ENCODE results near the gene MAP3K7CL. TPM values are rescaled to one million over a fixed set of nuclear protein-coding genes. Genes with fewer than 3 reads are reported as not detected.
A peak's percentile ranks its signal among the peaks of the same experiment; 100 is the strongest.

Gene MAP3K7CL
- total RNA-seq, 1 donor from 2014 or later: 3.0 TPM

GRCh38 chr21:29178926-29179325 is 48.5 kb downstream of the MAP3K7CL start:
- H3K36me3 ChIP-seq (ENCODE audit: control insufficient read depth, insufficient read depth, low read length): no peaks in the 10 kb centered on the region
- TF ChIP-seq CTCF (IDR thresholded peaks at IDR 0.05; ENCODE audit: insufficient read depth, low read length, poor library complexity, severe bottlenecking): no peak
- no peaks in the 10 kb centered on the region for H3K27me3 ChIP-seq (ENCODE audit: control insufficient read depth, insufficient read depth, low read length)
- H3K4me3 ChIP-seq (ENCODE audit: low read depth, low read length): no peak overlapping the region
- DNase-seq (ENCODE audit: low read depth): no peak

- no peak for TF ChIP-seq CTCF (IDR thresholded peaks at IDR 0.05; ENCODE audit: insufficient read depth, low read length, poor library complexity, severe bottlenecking)
- Histone ChIP-seq H3K27me3 (ENCODE audit: control insufficient read depth, insufficient read depth, low read length) (no peaks in the 10 kb centered on the region), H3K36me3 (ENCODE audit: control insufficient read depth, insufficient read depth, low read length) (no peaks in the 10 kb centered on the region), H3K4me3 (ENCODE audit: low read depth, low read length) (no peak overlapping the region)
- no peak for DNase-seq (ENCODE audit: low read depth)
Measured at GRCh38 chr21:29179503-29179902, 49.1 kb downstream of the MAP3K7CL start.

- no peak for TF ChIP-seq CTCF (IDR thresholded peaks at IDR 0.05; ENCODE audit: insufficient read depth, low read length, poor library complexity, severe bottlenecking)
- H3K4me3 ChIP-seq (ENCODE audit: low read depth, low read length): peak overlapping the region; percentile 21
- no peaks in the 10 kb centered on the region for H3K27me3 ChIP-seq (ENCODE audit: control insufficient read depth, insufficient read depth, low read length)
- peak; percentile 64 for DNase-seq (ENCODE audit: low read depth)
- no peaks in the 10 kb centered on the region for H3K36me3 ChIP-seq (ENCODE audit: control insufficient read depth, insufficient read depth, low read length)
Measured at GRCh38 chr21:29181799-29182470, 51.5 kb downstream of the MAP3K7CL start.

GRCh38 chr21:29182691-29183092 is 52.2 kb downstream of the MAP3K7CL start:
- Histone ChIP-seq H3K4me3 (ENCODE audit: low read depth, low read length) (no peak overlapping the region), H3K36me3 (ENCODE audit: control insufficient read depth, insufficient read depth, low read length) (no peaks in the 10 kb centered on the region), H3K27me3 (ENCODE audit: control insufficient read depth, insufficient read depth, low read length) (no peaks in the 10 kb centered on the region)
- no peak for DNase-seq (ENCODE audit: low read depth)
- TF ChIP-seq CTCF (IDR thresholded peaks at IDR 0.05; ENCODE audit: insufficient read depth, low read length, poor library complexity, severe bottlenecking): no peak

- Histone ChIP-seq H3K36me3 (ENCODE audit: control insufficient read depth, insufficient read depth, low read length) (no peaks in the 10 kb centered on the region), H3K4me3 (ENCODE audit: low read depth, low read length) (no peak overlapping the region), H3K27me3 (ENCODE audit: control insufficient read depth, insufficient read depth, low read length) (no peaks in the 10 kb centered on the region)
- no peak for DNase-seq (ENCODE audit: low read depth)
- TF ChIP-seq CTCF (IDR thresholded peaks at IDR 0.05; ENCODE audit: insufficient read depth, low read length, poor library complexity, severe bottlenecking): no peak
Measured at GRCh38 chr21:29184037-29184436, 53.6 kb downstream of the MAP3K7CL start.

GRCh38 chr21:29185172-29185571 is 54.7 kb downstream of the MAP3K7CL start:
- Histone ChIP-seq H3K4me3 (ENCODE audit: low read depth, low read length) (no peak overlapping the region), H3K36me3 (ENCODE audit: control insufficient read depth, insufficient read depth, low read length) (no peaks in the 10 kb centered on the region), H3K27me3 (ENCODE audit: control insufficient read depth, insufficient read depth, low read length) (no peaks in the 10 kb centered on the region)
- no peak for DNase-seq (ENCODE audit: low read depth)
- TF ChIP-seq CTCF (IDR thresholded peaks at IDR 0.05; ENCODE audit: insufficient read depth, low read length, poor library complexity, severe bottlenecking): no peak

Data from kidney epithelial cell (primary cell).